Naive thymus-derived CD4-positive, alpha-beta T cell (primary cell): ENCODE data around the gene SINHCAF. TPM values are rescaled to one million over a fixed set of nuclear protein-coding genes. Genes with fewer than 3 reads are reported as not detected.
"Not testable (repeated sequence)": the region's sequence is repeated elsewhere in the genome, so short reads cannot be mapped to it uniquely, and the experiment has no call there.

Source experiments
- ATAC-seq: fragments of 150-1000 bp; cut with Tn5 transposase; 2 replicates; pipeline ENCODE4 v1.10.0; 2021; ENCODE audit warnings: mild to moderate bottlenecking, moderate library complexity
- CTCF ChIA-PET: fragments of 350-600 bp; sonication (Branson Sonifier 250); formaldehyde crosslinking; loops from one replicate; lab custom pipeline; 2021; ENCODE audit warnings: antibody characterized with exemption; lab: Charles Lee
- POLR2A ChIA-PET: fragments of 350-600 bp; sonication (Branson Sonifier 250); formaldehyde crosslinking; loops from one replicate; lab custom pipeline; 2021; ENCODE audit warnings: antibody characterized with exemption, inconsistent platforms; lab: Charles Lee
- DNase-seq, 9 donors: peaks; one replicate each; pipeline versions ENCODE4 v3.0.0 to v3.0.0-alpha.2; 2020 to 2022; ENCODE audit warnings: mixed read lengths in 1 of 9
- H3K27ac ChIP-seq: one replicate; pipeline ENCODE4 v1.7.0; 2013; ENCODE audit warnings: mild to moderate bottlenecking, low read depth, low read length, moderate library complexity
- H3K27me3 ChIP-seq, 2 donors: one replicate each; pipeline ENCODE4 v1.7.0; 2013; ENCODE audit warnings: low read length in 2 of 2, mild to moderate bottlenecking in 2 of 2, moderate library complexity in 2 of 2; ENCODE audit not compliant: control insufficient read depth in 2 of 2, insufficient read depth in 2 of 2
- H3K36me3 ChIP-seq, 3 experiments: 1 replicate in 2 of 3; 2 replicates in 1 of 3; pipeline ENCODE4 v1.7.0; 2013; ENCODE audit warnings: low read length in 3 of 3, mild to moderate bottlenecking in 3 of 3, moderate library complexity in 1 of 3; ENCODE audit not compliant: insufficient read depth in 3 of 3, control insufficient read depth in 2 of 3
- H3K4me1 ChIP-seq, 2 donors: one replicate each; pipeline ENCODE4 v1.7.0; 2013; ENCODE audit warnings: low read length in 2 of 2, mild to moderate bottlenecking in 2 of 2, moderate library complexity in 1 of 2; ENCODE audit not compliant: control insufficient read depth in 2 of 2, insufficient read depth in 2 of 2
- H3K4me3 ChIP-seq: 2 replicates; pipeline ENCODE4 v1.7.0; 2013; ENCODE audit warnings: mild to moderate bottlenecking, low read length
- H3K9me3 ChIP-seq, 3 experiments: 1 replicate in 2 of 3; 2 replicates in 1 of 3; pipeline ENCODE4 v1.7.0; 2013; ENCODE audit warnings: low read length in 3 of 3; ENCODE audit not compliant: control insufficient read depth in 2 of 3
- H3K27ac Mint-ChIP-seq, 9 donors: one replicate each; pipeline ENCODE4 v1.8.0; 2020 to 2022; ENCODE audit warnings: mixed read lengths in 9 of 9, mild to moderate bottlenecking in 8 of 9, moderate library complexity in 5 of 9, inconsistent platforms in 2 of 9
- H3K27me3 Mint-ChIP-seq, 5 donors: one replicate each; pipeline ENCODE4 v1.8.0; 2021 to 2022; ENCODE audit warnings: mixed read lengths in 5 of 5, mild to moderate bottlenecking in 1 of 5
- H3K36me3 Mint-ChIP-seq, 5 donors: one replicate each; pipeline ENCODE4 v1.8.0; 2020 to 2022; ENCODE audit warnings: mixed read lengths in 5 of 5, mild to moderate bottlenecking in 3 of 5, inconsistent platforms in 1 of 5
- H3K4me1 Mint-ChIP-seq, 7 donors: one replicate each; pipeline ENCODE4 v1.8.0; 2020 to 2022; ENCODE audit warnings: mixed read lengths in 7 of 7, mild to moderate bottlenecking in 3 of 7, inconsistent platforms in 1 of 7
- H3K4me3 Mint-ChIP-seq, 10 donors: one replicate each; pipeline ENCODE4 v1.8.0; 2020 to 2022; ENCODE audit warnings: mild to moderate bottlenecking in 10 of 10, mixed read lengths in 10 of 10, moderate library complexity in 6 of 10, inconsistent platforms in 2 of 10
- H3K9me3 Mint-ChIP-seq, 11 donors: one replicate each; pipeline ENCODE4 v1.8.0; 2020 to 2022; ENCODE audit warnings: mixed read lengths in 11 of 11, mild to moderate bottlenecking in 4 of 11, inconsistent platforms in 1 of 11, moderate library complexity in 1 of 11
- intact Hi-C, 2 donors: fragments of 100-400 bp; cut with micrococcal nuclease; formaldehyde crosslinking; loops; one replicate each; pipeline ENCODE4 v1.15.1; 2023
- polyA plus RNA-seq, 2 donors: library from polyadenylated mRNA; unstranded; fragments of 300-500 nt; fragmentation: Illumina TruSeq; gene quantifications; one replicate each; pipeline ENCODE4 v1.2.3, GENCODE V29; 2021
- total RNA-seq, 6 experiments: library from RNA in 5 of 6; stranded (reverse) in 5 of 6; gene quantifications; 1 replicate in 5 of 6; 2 replicates in 1 of 6; pipeline ENCODE4 v1.2.3 and lab custom pipeline; 2021 to 2026

Gene SINHCAF
- total RNA-seq (100 to 1,000 TPM in 1 of 5 experiments, 10 to 100 TPM in 4; 80.5 to 114 (median 90.8) TPM), polyA plus RNA-seq (100 to 1,000 TPM in 1 of 2 donors, 10 to 100 TPM in 1; 47.9 to 101 TPM), total RNA-seq (lab: John Stamatoyannopoulos, UW) (103 reads per million, percentile 85 among the genes with 10 or more reads in this experiment)

- H3K9me3 Mint-ChIP-seq: peaks cover 0 to 4% (median 0%) of the 10 kb centered on the region in 11 donors
These were observed at the start of gene SINHCAF for GRCh38 chr12:31325877-31326631. TSS of gene SINHCAF (minus strand) at chr12:31326150. CDS start at chr12:31298204, 27,946 bp downstream.

GRCh38 chr12:31375422-31375821 lies 49.5 kb upstream of the SINHCAF start:
- ATAC-seq, H3K9me3 Mint-ChIP-seq, H3K4me3 ChIP-seq, H3K27ac ChIP-seq, H3K4me1 Mint-ChIP-seq, H3K27me3 ChIP-seq, H3K9me3 ChIP-seq, H3K36me3 ChIP-seq, DNase-seq, H3K27ac Mint-ChIP-seq, intact Hi-C loops, H3K36me3 Mint-ChIP-seq, H3K4me3 Mint-ChIP-seq, H3K27me3 Mint-ChIP-seq, POLR2A ChIA-PET, H3K4me1 ChIP-seq, CTCF ChIA-PET: not testable (repeated sequence)

More at GRCh38 chr12:31325877-31326631, at the start of gene SINHCAF:
- Histone ChIP-seq H3K27ac (peak within 1 kb of the TSS; percentile 93), H3K9me3 (no peaks in the 10 kb centered on the region), H3K27me3 (no peaks in the 10 kb centered on the region), H3K36me3 (peaks cover 0 to 17% (median 0%) of the 10 kb centered on the region in 3 experiments), H3K4me1 (peaks cover 5 to 22% of the 10 kb centered on the region in 2 donors), H3K4me3 (peak within 1 kb of the TSS; percentile 82)
- peak within 1 kb of the TSS; percentile 89 to 99 (median 96) for H3K4me3 Mint-ChIP-seq
- peaks cover 20 to 37% (median 26%) of the 10 kb centered on the region in 7 donors for H3K4me1 Mint-ChIP-seq
- H3K27ac Mint-ChIP-seq: peak within 1 kb of the TSS; percentile 81 to 99 (median 93)
- ChIA-PET POLR2A (interaction anchor here (0.6 to 1.4 kb wide), 10 partner anchors 8 to 675 kb away, joined by 3 to 5 read pairs (median 4); partner anchors contain the start of gene IPO8), CTCF (interaction anchor here (0.6 kb wide), 2 partner anchors 36 to 148 kb away, joined by 3 read pairs; no protein-coding TSS in a partner anchor)
- peak; percentile 97 to 99 (median 98) for DNase-seq
- peak; percentile 78 for ATAC-seq
- H3K36me3 Mint-ChIP-seq: peaks cover 0 to 6% (median 0%) of the 10 kb centered on the region in 5 donors
- peaks cover 0 to 17% (median 0%) of the 10 kb centered on the region in 5 donors for H3K27me3 Mint-ChIP-seq
- intact Hi-C loops: loop anchor here (1.0 to 10.0 kb wide), 27 partner anchors 9 to 1945 kb away; partner anchors contain the start of genes AMN1 (in 2 of the 2), CAPRIN2 (in 2 of the 2), DDX11 (in 2 of the 2) and DNM1L (in 2 of the 2)

- DNase-seq (no peak), ATAC-seq (no peak)
- POLR2A ChIA-PET: interaction anchor here (0.7 kb wide), 1 partner anchor 11 kb away, joined by 5 read pairs; no protein-coding TSS in a partner anchor
- no peaks in the 10 kb centered on the region for H3K9me3 ChIP-seq
- no peaks in the 10 kb centered on the region for H3K36me3 ChIP-seq
- no peak overlapping the region for H3K4me3 Mint-ChIP-seq
- H3K27ac Mint-ChIP-seq: no peak overlapping the region
- H3K9me3 Mint-ChIP-seq: no peaks in the 10 kb centered on the region
- peaks cover 0 to 6% (median 0%) of the 10 kb centered on the region in 5 donors for H3K27me3 Mint-ChIP-seq
- no peaks in the 10 kb centered on the region for H3K36me3 Mint-ChIP-seq
- H3K27ac ChIP-seq: no peak overlapping the region
- CTCF ChIA-PET: no interaction called here
- H3K27me3 ChIP-seq: no peaks in the 10 kb centered on the region
- no peak overlapping the region for H3K4me3 ChIP-seq
- H3K4me1 ChIP-seq: no peaks in the 10 kb centered on the region
- no peaks in the 10 kb centered on the region for H3K4me1 Mint-ChIP-seq
- intact Hi-C loops: no loop called here
These were observed 45.3 kb upstream of the SINHCAF start for GRCh38 chr12:31371256-31371620.

- no peaks in the 10 kb centered on the region for H3K9me3 Mint-ChIP-seq
- Histone ChIP-seq H3K27ac (no peak overlapping the region), H3K36me3 (no peaks in the 10 kb centered on the region), H3K4me3 (no peak overlapping the region), H3K27me3 (no peaks in the 10 kb centered on the region), H3K9me3 (no peaks in the 10 kb centered on the region), H3K4me1 (no peaks in the 10 kb centered on the region)
- no peak overlapping the region for H3K4me3 Mint-ChIP-seq
- H3K36me3 Mint-ChIP-seq: no peaks in the 10 kb centered on the region
- peak; percentile 54 for ATAC-seq
- no peak overlapping the region for H3K27ac Mint-ChIP-seq
- DNase-seq: no peak
- intact Hi-C loops: no loop called here
- H3K4me1 Mint-ChIP-seq: no peaks in the 10 kb centered on the region
- H3K27me3 Mint-ChIP-seq: peaks cover 0 to 6% (median 0%) of the 10 kb centered on the region in 5 donors
- ChIA-PET POLR2A (interaction anchor here (0.7 kb wide), 2 partner anchors 12 to 261 kb away, joined by 3 to 5 read pairs; no protein-coding TSS in a partner anchor), CTCF (no interaction called here)
These were observed 44.7 kb upstream of the SINHCAF start for GRCh38 chr12:31370531-31371255.

GRCh38 chr12:31369712-31370521 lies 44.0 kb upstream of the SINHCAF start:
- H3K27me3 Mint-ChIP-seq: peaks cover 0 to 6% (median 0%) of the 10 kb centered on the region in 5 donors
- H3K27ac Mint-ChIP-seq: no peak overlapping the region
- DNase-seq (no peak), ATAC-seq (no peak)
- H3K9me3 Mint-ChIP-seq: peaks cover 0 to 1% (median 0%) of the 10 kb centered on the region in 11 donors
- Histone ChIP-seq H3K36me3 (no peaks in the 10 kb centered on the region), H3K4me3 (no peak overlapping the region), H3K4me1 (no peaks in the 10 kb centered on the region), H3K27ac (no peak overlapping the region), H3K9me3 (no peaks in the 10 kb centered on the region), H3K27me3 (no peaks in the 10 kb centered on the region)
- ChIA-PET CTCF (no interaction called here), POLR2A (interaction anchor here (0.7 kb wide), 1 partner anchor 262 kb away, joined by 3 read pairs; no protein-coding TSS in a partner anchor)
- H3K4me1 Mint-ChIP-seq: no peaks in the 10 kb centered on the region
- no peak overlapping the region for H3K4me3 Mint-ChIP-seq
- H3K36me3 Mint-ChIP-seq: no peaks in the 10 kb centered on the region
- intact Hi-C loops: no loop called here
